HEK293T (cell line): ENCODE data around the gene ERC1.

Source experiments
- BHLHE40 ChIP-seq: fragments of 450-650 bp; IDR thresholded peaks from 2 replicates; pipeline ENCODE4 v1.6.1; 2016; ENCODE audit warnings: mild to moderate bottlenecking, moderate library complexity, borderline replicate concordance
- ZNF384 ChIP-seq: fragments of 450-650 bp; IDR thresholded peaks from 2 replicates; pipeline ENCODE4 v1.6.1; 2016

- TF ChIP-seq BHLHE40 (no peak), ZNF384 (no peak)
Observed at GRCh38 chr12:1504895-1505311, 513.9 kb downstream of the ERC1 start.
